ENCODE measurements around the gene ZIC4.

- TF ChIP-seq CTCF (conservative IDR thresholded peaks at IDR 0.05) (no peak), ZFX (IDR thresholded peaks at IDR 0.05) (no peak)
Observed at GRCh38 chr3:147423798-147424580, 17.6 kb upstream of the ZIC4 start.
